ENCODE data around the gene TIMM21. TPM values are rescaled to one million over a fixed set of nuclear protein-coding genes. Genes with fewer than 3 reads are reported as not detected.

TIMM21 gene
- polyA plus RNA-seq, 1 donor (not counting 4 experiments of a cell fraction or from before 2014, with no cell fraction given): 76.0 TPM

DNA sequence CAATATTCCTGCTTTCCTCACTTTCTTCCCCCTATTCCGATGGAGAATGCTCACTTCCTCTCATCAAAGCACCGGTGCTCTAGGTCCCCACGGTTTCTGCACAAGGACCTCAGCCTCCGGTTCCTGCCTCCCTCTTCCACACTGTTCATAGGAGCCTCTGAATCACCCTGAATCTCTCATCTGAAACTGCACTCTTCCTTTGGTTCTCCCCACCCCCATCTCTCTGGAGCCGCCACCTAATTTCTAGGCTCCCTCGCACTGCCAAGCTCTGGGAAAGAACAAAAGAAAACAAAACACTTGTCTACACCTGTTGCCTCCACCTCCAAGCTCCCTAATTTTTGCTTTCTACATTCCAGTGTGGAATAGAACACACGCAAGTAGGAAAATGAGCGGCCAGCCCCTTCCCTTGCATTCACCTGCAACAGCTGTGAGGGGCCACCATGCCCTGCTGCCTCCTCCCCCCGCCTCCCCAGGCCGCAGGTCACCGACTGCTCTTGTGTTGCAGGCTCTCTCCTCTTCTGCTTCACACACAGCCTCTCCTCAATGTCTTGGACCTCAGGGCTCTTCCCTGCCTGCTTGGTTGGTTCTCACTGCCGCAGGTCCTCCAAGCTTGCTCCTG is 10.3 kb upstream of the TIMM21 start:
- DNase-seq (ENCODE audit: low read depth, low spot score) (no peak), FAIRE-seq (no peak)

DNA sequence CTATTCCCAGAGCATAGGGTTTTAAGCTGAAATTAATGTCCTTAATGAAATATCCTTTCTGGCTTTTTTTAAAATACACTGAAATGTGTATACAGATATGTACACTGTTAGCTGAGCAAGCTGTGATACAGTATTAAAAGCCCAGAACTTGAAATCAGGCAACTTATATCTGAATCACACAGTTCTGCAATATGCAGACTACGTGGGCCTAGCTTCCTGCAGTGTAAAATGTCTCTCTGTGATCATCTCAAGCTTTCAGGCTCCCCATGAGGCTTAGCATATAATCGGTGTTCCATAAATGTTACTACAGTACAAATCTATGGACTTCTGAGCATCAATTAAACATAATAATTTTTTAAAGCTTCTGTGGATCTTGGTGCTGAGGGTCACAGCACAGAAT is 8.9 kb upstream of the TIMM21 start:
- Histone ChIP-seq H3K27ac (ENCODE audit: control insufficient read depth, insufficient read depth, low read length) (no peak overlapping the region), H3K4me1 (ENCODE audit: control insufficient read depth, extremely low read depth, insufficient read depth, low read length) (peaks cover 14% of the 10 kb centered on the region), H3K79me2 (ENCODE audit: control insufficient read depth, insufficient read depth, low read length) (no peaks in the 10 kb centered on the region), H3K9me3 (ENCODE audit: control insufficient read depth, low read depth, low read length) (no peaks in the 10 kb centered on the region), H3K27me3 (ENCODE audit: control insufficient read depth, extremely low read depth, insufficient read depth, low read length) (no peaks in the 10 kb centered on the region), H2AFZ (ENCODE audit: control insufficient read depth, low read length) (no peak overlapping the region), H3K9me1 (ENCODE audit: control insufficient read depth, extremely low read depth, insufficient read depth, low read length) (no peaks in the 10 kb centered on the region), H3K36me3 (ENCODE audit: control insufficient read depth in 2 of 2, extremely low read depth in 1 of 2, insufficient read depth in 2 of 2, low read length in 2 of 2) (no peaks in the 10 kb centered on the region), H3K4me2 (ENCODE audit: control insufficient read depth, extremely low read depth, insufficient read depth, low read depth, low read length) (no peak overlapping the region), H3K4me3 (ENCODE audit: control insufficient read depth in 2 of 3, extremely low read depth in 1 of 3, insufficient read depth in 2 of 3, low read depth in 1 of 3, low read length in 3 of 3) (no peak overlapping the region), H4K20me1 (ENCODE audit: control insufficient read depth, extremely low read depth, insufficient read depth, low read length) (no peaks in the 10 kb centered on the region), H3K9ac (ENCODE audit: control insufficient read depth, extremely low read depth, insufficient read depth, low read length) (no peak overlapping the region)
- FAIRE-seq (no peak), DNase-seq (ENCODE audit: low read depth, low spot score) (no peak)
- TF ChIP-seq EZH2 (IDR thresholded peaks at IDR 0.05; ENCODE audit: low read length): no peak
- TF ChIP-seq, protein P1, sequence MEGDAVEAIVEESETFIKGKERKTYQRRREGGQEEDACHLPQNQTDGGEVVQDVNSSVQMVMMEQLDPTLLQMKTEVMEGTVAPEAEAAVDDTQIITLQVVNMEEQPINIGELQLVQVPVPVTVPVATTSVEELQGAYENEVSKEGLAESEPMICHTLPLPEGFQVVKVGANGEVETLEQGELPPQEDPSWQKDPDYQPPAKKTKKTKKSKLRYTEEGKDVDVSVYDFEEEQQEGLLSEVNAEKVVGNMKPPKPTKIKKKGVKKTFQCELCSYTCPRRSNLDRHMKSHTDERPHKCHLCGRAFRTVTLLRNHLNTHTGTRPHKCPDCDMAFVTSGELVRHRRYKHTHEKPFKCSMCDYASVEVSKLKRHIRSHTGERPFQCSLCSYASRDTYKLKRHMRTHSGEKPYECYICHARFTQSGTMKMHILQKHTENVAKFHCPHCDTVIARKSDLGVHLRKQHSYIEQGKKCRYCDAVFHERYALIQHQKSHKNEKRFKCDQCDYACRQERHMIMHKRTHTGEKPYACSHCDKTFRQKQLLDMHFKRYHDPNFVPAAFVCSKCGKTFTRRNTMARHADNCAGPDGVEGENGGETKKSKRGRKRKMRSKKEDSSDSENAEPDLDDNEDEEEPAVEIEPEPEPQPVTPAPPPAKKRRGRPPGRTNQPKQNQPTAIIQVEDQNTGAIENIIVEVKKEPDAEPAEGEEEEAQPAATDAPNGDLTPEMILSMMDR (optimal IDR thresholded peaks at IDR 0.05 in 1 of 3, IDR thresholded peaks at IDR 0.05 in 1 of 3, conservative IDR thresholded peaks at IDR 0.05 in 1 of 3; ENCODE audit: extremely low read depth in 1 of 3, insufficient read depth in 2 of 3, low read length in 3 of 3): no peak
- dilution Hi-C loops (cut with MboI; ENCODE audit: extremely low pct_ligation_motif_present, low sequenced_read_pairs): no loop called here

More for the DNA sequence above, 10.3 kb upstream of the TIMM21 start:
- H3K4me3 ChIP-seq (ENCODE audit: control insufficient read depth in 2 of 3, extremely low read depth in 1 of 3, insufficient read depth in 2 of 3, low read depth in 1 of 3, low read length in 3 of 3): no peak overlapping the region
- H3K27me3 ChIP-seq (ENCODE audit: control insufficient read depth, extremely low read depth, insufficient read depth, low read length): no peaks in the 10 kb centered on the region
- H3K9me3 ChIP-seq (ENCODE audit: control insufficient read depth, low read depth, low read length): no peaks in the 10 kb centered on the region
- dilution Hi-C loops (cut with MboI; ENCODE audit: extremely low pct_ligation_motif_present, low sequenced_read_pairs): no loop called here
- H2AFZ ChIP-seq (ENCODE audit: control insufficient read depth, low read length): no peak overlapping the region
- H3K9ac ChIP-seq (ENCODE audit: control insufficient read depth, extremely low read depth, insufficient read depth, low read length): no peak overlapping the region
- H4K20me1 ChIP-seq (ENCODE audit: control insufficient read depth, extremely low read depth, insufficient read depth, low read length): no peaks in the 10 kb centered on the region
- TF ChIP-seq, protein P1 (optimal IDR thresholded peaks at IDR 0.05 in 1 of 3, IDR thresholded peaks at IDR 0.05 in 1 of 3, conservative IDR thresholded peaks at IDR 0.05 in 1 of 3; ENCODE audit: extremely low read depth in 1 of 3, insufficient read depth in 2 of 3, low read length in 3 of 3): no peak
- no peak for TF ChIP-seq EZH2 (IDR thresholded peaks at IDR 0.05; ENCODE audit: low read length)
- H3K4me1 ChIP-seq (ENCODE audit: control insufficient read depth, extremely low read depth, insufficient read depth, low read length): peaks cover 14% of the 10 kb centered on the region
- no peaks in the 10 kb centered on the region for H3K36me3 ChIP-seq (ENCODE audit: control insufficient read depth in 2 of 2, extremely low read depth in 1 of 2, insufficient read depth in 2 of 2, low read length in 2 of 2)
- no peaks in the 10 kb centered on the region for H3K9me1 ChIP-seq (ENCODE audit: control insufficient read depth, extremely low read depth, insufficient read depth, low read length)
- H3K27ac ChIP-seq (ENCODE audit: control insufficient read depth, insufficient read depth, low read length): no peak overlapping the region
- no peak overlapping the region for H3K4me2 ChIP-seq (ENCODE audit: control insufficient read depth, extremely low read depth, insufficient read depth, low read depth, low read length)
- no peaks in the 10 kb centered on the region for H3K79me2 ChIP-seq (ENCODE audit: control insufficient read depth, insufficient read depth, low read length)
